Activated T-cell treated with anti-CD3 and anti-CD28 coated beads, Interleukin-2, amount 50 U/mL, for 24 hours (primary cell): Measurements from ENCODE around the gene COL4A1.

ENCODE experiments used
- DNase-seq: peaks from one replicate; pipeline ENCODE4 v3.0.0-alpha.2; 2020
- H3K27ac Mint-ChIP-seq: 2 replicates; pipeline ENCODE4 v1.8.0; 2020; ENCODE audit warnings: mild to moderate bottlenecking, mixed read lengths
- H3K27me3 Mint-ChIP-seq: 2 replicates; pipeline ENCODE4 v1.8.0; 2020; ENCODE audit warnings: mixed read lengths
- H3K36me3 Mint-ChIP-seq: 2 replicates; pipeline ENCODE4 v1.8.0; 2020; ENCODE audit warnings: low read depth, mixed read lengths
- H3K4me1 Mint-ChIP-seq: 2 replicates; pipeline ENCODE4 v1.8.0; 2020; ENCODE audit warnings: low read depth, mixed read lengths
- H3K4me3 Mint-ChIP-seq: 2 replicates; pipeline ENCODE4 v1.8.0; 2020; ENCODE audit warnings: mild to moderate bottlenecking, moderate library complexity, mixed read lengths
- H3K9me3 Mint-ChIP-seq: 2 replicates; pipeline ENCODE4 v1.8.0; 2020; ENCODE audit warnings: mixed read lengths

COL4A1 gene

GRCh38 chr13:110265682-110266430 is 41.1 kb downstream of the COL4A1 start:
- no peak for DNase-seq
- Mint-ChIP-seq H3K9me3 (no peaks in the 10 kb centered on the region), H3K27me3 (peaks cover 41% of the 10 kb centered on the region), H3K36me3 (no peaks in the 10 kb centered on the region), H3K27ac (no peak overlapping the region), H3K4me3 (no peak overlapping the region), H3K4me1 (no peaks in the 10 kb centered on the region)

- no peak overlapping the region for H3K4me3 Mint-ChIP-seq
- no peaks in the 10 kb centered on the region for H3K4me1 Mint-ChIP-seq
- H3K27me3 Mint-ChIP-seq = peaks cover 43% of the 10 kb centered on the region
- no peak for DNase-seq
- H3K36me3 Mint-ChIP-seq = no peaks in the 10 kb centered on the region
- H3K9me3 Mint-ChIP-seq = no peaks in the 10 kb centered on the region
- no peak overlapping the region for H3K27ac Mint-ChIP-seq
Measured at GRCh38 chr13:110265341-110265681, 41.6 kb downstream of the COL4A1 start.

GRCh38 chr13:110264685-110265275 is 42.2 kb downstream of the COL4A1 start:
- no peaks in the 10 kb centered on the region for H3K36me3 Mint-ChIP-seq
- DNase-seq = no peak
- H3K4me3 Mint-ChIP-seq = no peak overlapping the region
- H3K27me3 Mint-ChIP-seq = peaks cover 44% of the 10 kb centered on the region
- no peaks in the 10 kb centered on the region for H3K9me3 Mint-ChIP-seq
- H3K4me1 Mint-ChIP-seq = no peaks in the 10 kb centered on the region
- H3K27ac Mint-ChIP-seq = no peak overlapping the region

- Mint-ChIP-seq H3K27ac (no peak overlapping the region), H3K27me3 (peaks cover 46% of the 10 kb centered on the region), H3K4me1 (no peaks in the 10 kb centered on the region), H3K4me3 (no peak overlapping the region), H3K36me3 (no peaks in the 10 kb centered on the region), H3K9me3 (no peaks in the 10 kb centered on the region)
- no peak for DNase-seq
Measured at GRCh38 chr13:110263888-110264287, 43.1 kb downstream of the COL4A1 start.

- H3K36me3 Mint-ChIP-seq = no peaks in the 10 kb centered on the region
- no peaks in the 10 kb centered on the region for H3K9me3 Mint-ChIP-seq
- DNase-seq = no peak
- H3K27ac Mint-ChIP-seq = no peak overlapping the region
- no peaks in the 10 kb centered on the region for H3K4me1 Mint-ChIP-seq
- peaks cover 46% of the 10 kb centered on the region for H3K27me3 Mint-ChIP-seq
- H3K4me3 Mint-ChIP-seq = no peak overlapping the region
Measured at GRCh38 chr13:110263404-110263803, 43.6 kb downstream of the COL4A1 start.

GRCh38 chr13:110262508-110263291 is 44.3 kb downstream of the COL4A1 start:
- H3K4me1 Mint-ChIP-seq = no peaks in the 10 kb centered on the region
- no peak overlapping the region for H3K27ac Mint-ChIP-seq
- no peak for DNase-seq
- H3K27me3 Mint-ChIP-seq = peaks cover 46% of the 10 kb centered on the region
- no peaks in the 10 kb centered on the region for H3K9me3 Mint-ChIP-seq
- H3K36me3 Mint-ChIP-seq = no peaks in the 10 kb centered on the region
- no peak overlapping the region for H3K4me3 Mint-ChIP-seq

- Mint-ChIP-seq H3K4me1 (no peaks in the 10 kb centered on the region), H3K36me3 (no peaks in the 10 kb centered on the region), H3K4me3 (no peak overlapping the region), H3K27ac (no peak overlapping the region), H3K27me3 (peaks cover 46% of the 10 kb centered on the region), H3K9me3 (no peaks in the 10 kb centered on the region)
- no peak for DNase-seq
Measured at GRCh38 chr13:110262082-110262436, 44.9 kb downstream of the COL4A1 start.

GRCh38 chr13:110261166-110262081 is 45.5 kb downstream of the COL4A1 start:
- Mint-ChIP-seq H3K27ac (no peak overlapping the region), H3K27me3 (peaks cover 43% of the 10 kb centered on the region), H3K9me3 (no peaks in the 10 kb centered on the region), H3K4me1 (no peaks in the 10 kb centered on the region), H3K4me3 (no peak overlapping the region), H3K36me3 (no peaks in the 10 kb centered on the region)
- DNase-seq = no peak

- no peaks in the 10 kb centered on the region for H3K4me1 Mint-ChIP-seq
- H3K27me3 Mint-ChIP-seq = peaks cover 35% of the 10 kb centered on the region
- peaks cover 4% of the 10 kb centered on the region for H3K9me3 Mint-ChIP-seq
- no peak overlapping the region for H3K27ac Mint-ChIP-seq
- H3K4me3 Mint-ChIP-seq = no peak overlapping the region
- H3K36me3 Mint-ChIP-seq = no peaks in the 10 kb centered on the region
- no peak for DNase-seq
Measured at GRCh38 chr13:110259651-110260050, 47.3 kb downstream of the COL4A1 start.

GRCh38 chr13:110258876-110259631 is 47.9 kb downstream of the COL4A1 start:
- DNase-seq = no peak

GRCh38 chr13:110257408-110257807 is 49.5 kb downstream of the COL4A1 start:
- Mint-ChIP-seq H3K36me3 (no peaks in the 10 kb centered on the region), H3K27me3 (peaks cover 21% of the 10 kb centered on the region), H3K4me3 (no peak overlapping the region), H3K4me1 (no peaks in the 10 kb centered on the region), H3K27ac (no peak overlapping the region), H3K9me3 (peaks cover 4% of the 10 kb centered on the region)
- no peak for DNase-seq

More at GRCh38 chr13:110258876-110259631, 47.9 kb downstream of the COL4A1 start:
- no peaks in the 10 kb centered on the region for H3K4me1 Mint-ChIP-seq
- H3K27me3 Mint-ChIP-seq = peaks cover 32% of the 10 kb centered on the region
- no peaks in the 10 kb centered on the region for H3K36me3 Mint-ChIP-seq
- no peak overlapping the region for H3K27ac Mint-ChIP-seq
- H3K9me3 Mint-ChIP-seq = peaks cover 4% of the 10 kb centered on the region
- no peak overlapping the region for H3K4me3 Mint-ChIP-seq

- H3K36me3 Mint-ChIP-seq = no peaks in the 10 kb centered on the region
- H3K9me3 Mint-ChIP-seq = peaks cover 4% of the 10 kb centered on the region
- H3K27ac Mint-ChIP-seq = no peak overlapping the region
- no peaks in the 10 kb centered on the region for H3K4me1 Mint-ChIP-seq
- DNase-seq = no peak
- H3K27me3 Mint-ChIP-seq = peaks cover 10% of the 10 kb centered on the region
- H3K4me3 Mint-ChIP-seq = no peak overlapping the region
Measured at GRCh38 chr13:110256126-110256905, 50.6 kb downstream of the COL4A1 start.
